ENCODE results near the gene CELF1. TPM values are rescaled to one million over a fixed set of nuclear protein-coding genes. Genes with fewer than 3 reads are reported as not detected.

The CELF1 gene
- total and polyA plus RNA-seq, 7 experiments from 2014 or later: 41.1 to 148 (median 117) TPM

DNA sequence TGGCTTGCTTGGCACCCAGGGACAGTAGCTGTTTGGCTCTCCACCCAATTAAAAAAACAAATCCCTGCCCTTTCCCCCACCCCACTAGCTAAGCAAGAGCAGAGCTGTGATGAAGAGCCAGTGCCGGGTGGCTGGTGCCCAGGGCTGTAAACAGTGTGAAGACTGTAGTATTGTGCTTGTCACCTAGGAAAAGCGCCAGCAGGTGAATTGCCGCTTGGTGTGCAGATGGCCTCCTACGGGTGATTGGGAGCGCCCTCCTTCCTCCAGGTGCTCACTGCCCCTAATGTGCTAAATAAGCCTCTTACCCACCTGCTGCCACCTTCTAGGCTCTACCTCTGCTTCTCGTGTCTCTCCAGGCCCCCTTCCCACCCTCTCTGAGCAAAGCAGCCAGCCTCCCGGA, 85.6 kb downstream of the CELF1 start:
- Histone ChIP-seq H3K4me3 (ENCODE audit: low read length) (no peak overlapping the region), H3K36me3 (ENCODE audit: control insufficient read depth in 2 of 3, insufficient read depth in 3 of 3, low read length in 3 of 3) (peaks cover 8 to 76% (median 11%) of the 10 kb centered on the region in 3 experiments), H3K4me1 (ENCODE audit: control insufficient read depth in 2 of 2, insufficient read depth in 2 of 2, low read length in 2 of 2) (no peaks in the 10 kb centered on the region), H3K27me3 (ENCODE audit: control insufficient read depth in 2 of 2, insufficient read depth in 2 of 2, low read length in 2 of 2) (no peaks in the 10 kb centered on the region), H3K9me3 (ENCODE audit: control insufficient read depth in 2 of 3, low read length in 3 of 3) (no peaks in the 10 kb centered on the region), H3K27ac (ENCODE audit: low read depth, low read length) (no peak overlapping the region)
- Mint-ChIP-seq H3K36me3 (peaks cover 0 to 35% (median 11%) of the 10 kb centered on the region in 5 donors), H3K4me1 (peaks cover 0 to 12% (median 9%) of the 10 kb centered on the region in 7 donors), H3K4me3 (no peak overlapping the region), H3K27me3 (no peaks in the 10 kb centered on the region), H3K27ac (peak overlapping the region in 5 of 9 donors; percentile 19 to 83 (median 59)), H3K9me3 (no peaks in the 10 kb centered on the region)
- ATAC-seq: no peak
- intact Hi-C loops (cut with micrococcal nuclease): no loop called here
- ChIA-PET POLR2A (no interaction called here), CTCF (no interaction called here)
- no peak for DNase-seq

DNA sequence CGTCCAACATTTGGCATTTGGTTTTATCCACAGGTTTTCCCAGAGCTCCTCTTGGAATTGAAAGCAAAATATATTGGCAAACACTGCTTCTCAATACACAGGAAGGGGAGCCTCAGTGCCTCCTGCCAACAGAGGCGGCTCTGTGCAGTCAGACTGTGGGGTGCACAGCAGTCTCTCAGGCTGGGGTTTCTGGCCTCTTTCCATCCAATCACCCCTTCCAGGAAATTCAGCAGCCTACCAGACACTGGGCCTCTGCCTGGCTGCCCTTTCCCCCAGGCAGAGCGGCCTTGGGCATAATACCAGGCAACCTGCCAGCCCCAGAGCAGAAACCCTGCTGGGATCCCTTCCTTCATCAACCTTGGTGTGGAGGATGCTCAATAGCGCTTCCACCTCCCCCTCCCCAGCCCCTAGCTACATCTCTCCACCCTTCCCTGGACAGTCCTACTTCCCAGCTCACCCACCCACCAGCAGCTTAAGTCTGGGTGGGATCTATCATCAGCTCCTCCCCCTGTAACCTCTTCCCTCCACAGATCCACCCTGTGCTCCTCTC, 86.2 kb downstream of the CELF1 start:
- ChIA-PET CTCF (no interaction called here), POLR2A (interaction anchor here (0.6 kb wide), 1 partner anchor 398 kb away, joined by 3 read pairs; no protein-coding TSS in a partner anchor)
- H3K36me3 ChIP-seq (ENCODE audit: control insufficient read depth in 2 of 3, insufficient read depth in 3 of 3, low read length in 3 of 3): peaks cover 2 to 70% (median 6%) of the 10 kb centered on the region in 3 experiments
- H3K9me3 ChIP-seq (ENCODE audit: control insufficient read depth in 2 of 3, low read length in 3 of 3): no peaks in the 10 kb centered on the region
- no peak overlapping the region for H3K27ac ChIP-seq (ENCODE audit: low read depth, low read length)
- DNase-seq: no peak
- Mint-ChIP-seq H3K27me3 (no peaks in the 10 kb centered on the region), H3K4me1 (peaks cover 0 to 12% (median 9%) of the 10 kb centered on the region in 7 donors), H3K27ac (peak overlapping the region in 6 of 9 donors; percentile 19 to 65 (median 36)), H3K9me3 (no peaks in the 10 kb centered on the region), H3K4me3 (no peak overlapping the region), H3K36me3 (peaks cover 0 to 34% (median 11%) of the 10 kb centered on the region in 5 donors)
- H3K4me1 ChIP-seq (ENCODE audit: control insufficient read depth in 2 of 2, insufficient read depth in 2 of 2, low read length in 2 of 2): no peaks in the 10 kb centered on the region
- no peaks in the 10 kb centered on the region for H3K27me3 ChIP-seq (ENCODE audit: control insufficient read depth in 2 of 2, insufficient read depth in 2 of 2, low read length in 2 of 2)
- ATAC-seq: no peak
- no peak overlapping the region for H3K4me3 ChIP-seq (ENCODE audit: low read length)
- intact Hi-C loops (cut with micrococcal nuclease): no loop called here

DNA sequence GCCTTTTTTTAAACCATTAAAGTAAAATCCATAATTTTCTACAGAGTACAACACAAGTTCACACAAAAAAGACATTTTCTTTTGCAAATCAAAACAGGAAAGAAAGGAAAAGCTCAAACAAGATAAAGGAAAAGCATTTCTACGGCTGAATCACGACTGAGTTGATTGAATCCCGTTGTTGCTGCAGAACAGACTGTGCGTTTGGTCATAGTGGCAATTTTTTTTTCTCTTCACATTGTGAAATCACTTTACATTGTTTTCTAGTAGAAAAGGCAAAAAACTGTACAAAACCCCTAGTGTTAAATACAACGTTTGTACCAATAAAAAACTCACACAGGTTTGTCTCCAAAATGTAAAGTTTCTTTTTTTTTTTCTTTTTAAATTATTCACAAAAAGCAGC, 86.7 kb downstream of the CELF1 start:
- H3K27me3 ChIP-seq (ENCODE audit: control insufficient read depth in 2 of 2, insufficient read depth in 2 of 2, low read length in 2 of 2): no peaks in the 10 kb centered on the region
- H3K27ac Mint-ChIP-seq: peak overlapping the region in 2 of 9 donors; percentile 7 to 77
- H3K27me3 Mint-ChIP-seq: no peaks in the 10 kb centered on the region
- H3K4me3 ChIP-seq (ENCODE audit: low read length): no peak overlapping the region
- H3K36me3 Mint-ChIP-seq: peaks cover 0 to 31% (median 11%) of the 10 kb centered on the region in 5 donors
- ChIA-PET CTCF (no interaction called here), POLR2A (interaction anchor here (0.6 kb wide), 2 partner anchors 398 to 682 kb away, joined by 3 read pairs; no protein-coding TSS in a partner anchor)
- intact Hi-C loops (cut with micrococcal nuclease): no loop called here
- H3K36me3 ChIP-seq (ENCODE audit: control insufficient read depth in 2 of 3, insufficient read depth in 3 of 3, low read length in 3 of 3): peaks cover 0 to 65% (median 6%) of the 10 kb centered on the region in 3 experiments
- H3K4me1 ChIP-seq (ENCODE audit: control insufficient read depth in 2 of 2, insufficient read depth in 2 of 2, low read length in 2 of 2): no peaks in the 10 kb centered on the region
- no peak for ATAC-seq
- no peak overlapping the region for H3K27ac ChIP-seq (ENCODE audit: low read depth, low read length)
- DNase-seq: no peak
- H3K9me3 Mint-ChIP-seq: no peaks in the 10 kb centered on the region
- peaks cover 0 to 12% (median 9%) of the 10 kb centered on the region in 7 donors for H3K4me1 Mint-ChIP-seq
- no peak overlapping the region for H3K4me3 Mint-ChIP-seq
- no peaks in the 10 kb centered on the region for H3K9me3 ChIP-seq (ENCODE audit: control insufficient read depth in 2 of 3, low read length in 3 of 3)

DNA sequence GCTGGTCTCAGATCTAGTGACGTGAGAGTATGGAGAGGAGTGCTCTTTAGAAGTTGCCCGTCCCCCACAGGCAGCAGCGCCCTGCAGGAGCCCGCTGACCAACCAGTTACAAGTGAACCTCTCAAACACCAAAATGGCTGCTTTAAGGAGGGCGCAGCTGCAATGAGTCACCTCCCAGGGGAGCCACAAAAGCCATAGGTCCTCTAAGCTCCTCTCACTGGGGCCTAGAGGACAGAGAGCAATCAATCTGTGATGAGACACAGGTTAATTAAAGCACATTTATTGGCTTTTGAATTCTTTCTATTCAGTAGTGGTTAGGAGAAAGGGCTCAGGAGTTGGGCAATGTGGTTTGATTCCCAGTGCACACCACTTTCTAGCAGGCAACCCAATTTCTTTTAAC, 88.4 kb downstream of the CELF1 start:
- no peaks in the 10 kb centered on the region for H3K4me1 ChIP-seq (ENCODE audit: control insufficient read depth in 2 of 2, insufficient read depth in 2 of 2, low read length in 2 of 2)
- intact Hi-C loops (cut with micrococcal nuclease): no loop called here
- POLR2A ChIA-PET: no interaction called here
- H3K27me3 Mint-ChIP-seq: no peaks in the 10 kb centered on the region
- ATAC-seq: no peak
- H3K9me3 Mint-ChIP-seq: peaks cover 0 to under 1% (median 0%) of the 10 kb centered on the region in 11 donors
- no peak overlapping the region for H3K4me3 ChIP-seq (ENCODE audit: low read length)
- no peaks in the 10 kb centered on the region for H3K9me3 ChIP-seq (ENCODE audit: control insufficient read depth in 2 of 3, low read length in 3 of 3)
- peaks cover 0 to 50% (median 2%) of the 10 kb centered on the region in 3 experiments for H3K36me3 ChIP-seq (ENCODE audit: control insufficient read depth in 2 of 3, insufficient read depth in 3 of 3, low read length in 3 of 3)
- H3K4me1 Mint-ChIP-seq: peaks cover 0 to 10% (median 8%) of the 10 kb centered on the region in 7 donors
- peaks cover 0 to 23% (median 9%) of the 10 kb centered on the region in 5 donors for H3K36me3 Mint-ChIP-seq
- H3K27ac Mint-ChIP-seq: no peak overlapping the region
- no peak overlapping the region for H3K4me3 Mint-ChIP-seq
- H3K27me3 ChIP-seq (ENCODE audit: control insufficient read depth in 2 of 2, insufficient read depth in 2 of 2, low read length in 2 of 2): no peaks in the 10 kb centered on the region
- CTCF ChIA-PET: interaction anchor here (0.6 to 1.9 kb wide), 2 partner anchors 10 to 13 kb away, joined by 3 to 8 read pairs; no protein-coding TSS in a partner anchor
- no peak overlapping the region for H3K27ac ChIP-seq (ENCODE audit: low read depth, low read length)
- no peak for DNase-seq

DNA sequence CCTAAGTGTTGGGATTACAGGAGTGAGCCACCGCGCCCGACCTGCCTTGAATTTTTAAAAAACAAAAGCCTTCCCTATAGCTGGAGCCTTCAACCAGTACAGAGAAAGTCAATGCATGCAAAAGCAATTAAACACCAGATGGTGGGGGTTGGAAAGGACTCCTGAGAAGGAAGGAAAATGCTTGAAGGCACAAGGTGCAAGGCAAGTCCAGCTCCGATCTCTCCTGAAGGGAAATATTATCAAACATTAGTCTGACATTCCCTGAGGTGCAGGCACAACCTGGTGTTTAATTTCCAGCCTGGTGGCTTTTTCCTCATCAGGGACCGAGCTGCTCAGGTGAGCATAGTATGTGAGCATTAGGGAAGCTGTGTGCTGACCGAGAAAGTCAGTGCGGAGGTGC, 91.1 kb downstream of the CELF1 start:
- H3K27me3 ChIP-seq (ENCODE audit: control insufficient read depth in 2 of 2, insufficient read depth in 2 of 2, low read length in 2 of 2): no peaks in the 10 kb centered on the region
- DNase-seq: no peak
- ATAC-seq: no peak
- H3K36me3 Mint-ChIP-seq: peaks cover 0 to 6% (median 3%) of the 10 kb centered on the region in 5 donors
- no peak overlapping the region for H3K27ac ChIP-seq (ENCODE audit: low read depth, low read length)
- no peak overlapping the region for H3K4me3 ChIP-seq (ENCODE audit: low read length)
- ChIA-PET CTCF (interaction anchor here (1.2 kb wide), 1 partner anchor 9 kb away, joined by 3 read pairs; no protein-coding TSS in a partner anchor), POLR2A (no interaction called here)
- H3K4me1 Mint-ChIP-seq: peaks cover 0 to 1% (median 0%) of the 10 kb centered on the region in 7 donors
- peaks cover 0 to 26% (median 0%) of the 10 kb centered on the region in 3 experiments for H3K36me3 ChIP-seq (ENCODE audit: control insufficient read depth in 2 of 3, insufficient read depth in 3 of 3, low read length in 3 of 3)
- H3K9me3 ChIP-seq (ENCODE audit: control insufficient read depth in 2 of 3, low read length in 3 of 3): no peaks in the 10 kb centered on the region
- peak overlapping the region in 5 of 9 donors; percentile 17 to 87 (median 67) for H3K27ac Mint-ChIP-seq
- H3K4me1 ChIP-seq (ENCODE audit: control insufficient read depth in 2 of 2, insufficient read depth in 2 of 2, low read length in 2 of 2): no peaks in the 10 kb centered on the region
- H3K27me3 Mint-ChIP-seq: no peaks in the 10 kb centered on the region
- H3K9me3 Mint-ChIP-seq: peaks cover 0 to 2% (median 0%) of the 10 kb centered on the region in 11 donors
- intact Hi-C loops (cut with micrococcal nuclease): no loop called here
- no peak overlapping the region for H3K4me3 Mint-ChIP-seq

DNA sequence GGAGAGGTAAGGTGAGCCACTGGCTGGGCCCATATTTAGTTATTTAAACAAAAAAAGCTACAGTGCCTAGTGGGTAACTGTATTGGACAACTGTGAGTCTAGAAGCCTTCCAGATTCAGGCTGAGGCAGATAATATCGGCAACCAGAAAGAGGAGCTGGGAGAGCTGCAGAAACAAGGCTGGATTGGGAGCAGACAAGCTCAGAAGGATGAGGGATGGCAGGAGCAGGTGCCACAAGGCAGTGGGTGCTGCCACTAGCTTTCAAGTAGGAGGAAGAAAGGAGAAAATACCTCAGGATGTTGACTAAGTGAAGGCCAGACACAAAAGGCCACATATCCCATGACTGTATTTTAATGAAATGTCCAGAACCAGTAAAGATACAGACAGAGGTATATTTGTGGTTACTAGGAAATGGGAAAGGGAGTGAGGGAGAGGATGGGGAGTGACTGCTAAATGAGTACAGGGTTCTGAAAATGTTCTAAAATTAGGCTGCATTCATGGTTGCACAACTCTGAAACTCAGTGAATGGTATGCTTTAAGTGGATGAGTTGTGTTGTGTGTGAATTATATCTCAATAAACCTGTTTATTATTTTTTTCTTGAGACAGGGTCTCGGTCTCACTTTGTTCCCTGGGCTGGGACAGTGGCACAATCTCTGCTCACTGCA, 92.2 kb downstream of the CELF1 start:
- ChIA-PET CTCF (interaction anchor here (0.6 kb wide), 1 partner anchor 198 kb away, joined by 5 read pairs; no protein-coding TSS in a partner anchor), POLR2A (no interaction called here)
- peaks cover 0 to 21% (median 0%) of the 10 kb centered on the region in 3 experiments for H3K36me3 ChIP-seq (ENCODE audit: control insufficient read depth in 2 of 3, insufficient read depth in 3 of 3, low read length in 3 of 3)
- H3K27ac ChIP-seq (ENCODE audit: low read depth, low read length): no peak overlapping the region
- H3K27me3 Mint-ChIP-seq: no peaks in the 10 kb centered on the region
- no peaks in the 10 kb centered on the region for H3K4me1 Mint-ChIP-seq
- no peak overlapping the region for H3K4me3 ChIP-seq (ENCODE audit: low read length)
- H3K9me3 ChIP-seq (ENCODE audit: control insufficient read depth in 2 of 3, low read length in 3 of 3): no peaks in the 10 kb centered on the region
- H3K36me3 Mint-ChIP-seq: peaks cover 0 to 6% (median 3%) of the 10 kb centered on the region in 5 donors
- H3K4me3 Mint-ChIP-seq: no peak overlapping the region
- no peaks in the 10 kb centered on the region for H3K4me1 ChIP-seq (ENCODE audit: control insufficient read depth in 2 of 2, insufficient read depth in 2 of 2, low read length in 2 of 2)
- peak overlapping the region in 5 of 9 donors; percentile 0 to 76 (median 20) for H3K27ac Mint-ChIP-seq
- ATAC-seq (no peak), DNase-seq (no peak)
- intact Hi-C loops (cut with micrococcal nuclease): no loop called here
- H3K9me3 Mint-ChIP-seq: peaks cover 0 to 2% (median 0%) of the 10 kb centered on the region in 11 donors
- H3K27me3 ChIP-seq (ENCODE audit: control insufficient read depth in 2 of 2, insufficient read depth in 2 of 2, low read length in 2 of 2): no peaks in the 10 kb centered on the region
